ENCODE measurements around the gene RPN1.

GRCh38 chr3:128647307-128647706 is 3.3 kb downstream of the RPN1 start:
- TF ChIP-seq CTCF (CRISPR knock-in tag; IDR thresholded peaks at IDR 0.05) (no peak), NFIC (IDR thresholded peaks at IDR 0.05; ENCODE audit: low read length) (no peak), USF2 (IDR thresholded peaks at IDR 0.05; ENCODE audit: low read depth, low read length) (no peak), USF2 (CRISPR knock-in tag; IDR thresholded peaks at IDR 0.05; ENCODE audit: borderline replicate concordance) (no peak), SMAD3 (CRISPR knock-in tag; IDR thresholded peaks at IDR 0.05) (no peak), E2F1 (CRISPR knock-in tag; IDR thresholded peaks at IDR 0.05) (no peak), TAF1 (CRISPR knock-in tag; IDR thresholded peaks at IDR 0.05) (no peak), TOE1 (CRISPR knock-in tag; IDR thresholded peaks at IDR 0.05) (no peak)

All from HepG2 (cell line).